ENCODE measurements around the gene RNF223. TPM values are rescaled to one million over a fixed set of nuclear protein-coding genes. Genes with fewer than 3 reads are reported as not detected.

Gene RNF223
- 0.08 TPM for polyA plus RNA-seq (2012; ENCODE audit: low read depth, missing spikeins)

DNA sequence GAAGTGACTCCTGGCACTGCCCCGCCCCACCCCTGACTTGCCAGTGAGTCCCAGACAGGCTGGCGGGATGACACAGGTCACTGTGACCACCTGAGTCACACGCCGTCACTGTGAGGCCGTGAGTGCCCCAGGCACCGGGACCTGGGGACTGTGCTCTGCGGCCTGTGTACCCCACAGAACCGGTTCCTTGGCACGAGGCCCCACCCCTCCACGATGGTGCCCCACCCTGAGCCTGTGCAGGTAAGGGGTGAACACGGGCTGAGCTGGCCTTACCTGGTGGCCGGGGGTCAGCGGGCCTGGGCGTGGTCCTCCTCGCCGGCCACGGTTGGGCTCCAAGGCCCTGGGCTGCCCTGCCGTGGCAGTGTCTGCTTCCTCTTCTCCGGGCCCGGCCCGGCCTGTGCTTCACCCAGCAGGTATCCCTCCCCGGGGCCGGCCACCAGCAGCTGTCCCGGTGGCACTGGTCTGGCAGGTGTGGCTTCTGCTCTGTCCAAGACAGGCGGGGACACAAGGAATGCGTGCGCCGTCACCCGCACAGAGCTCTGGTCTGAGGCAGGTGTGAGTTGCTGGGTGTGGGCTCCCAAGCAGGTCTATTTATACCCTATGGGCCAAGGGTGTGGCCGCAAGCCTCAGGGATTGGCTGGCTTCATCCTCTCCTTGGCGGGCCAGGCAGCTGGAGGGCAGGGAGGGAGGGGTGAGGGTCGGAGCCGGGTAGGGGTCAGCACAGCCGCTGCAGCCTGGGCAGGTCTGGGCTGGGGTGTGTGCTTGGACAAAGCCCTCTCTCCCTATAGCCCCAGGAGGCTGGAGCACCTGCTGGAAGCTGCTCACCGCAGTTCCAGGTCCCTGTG, at the start of gene RNF223:
TSS of gene RNF223 (minus strand) at position 564 of the 845 bp plus-strand sequence. CDS start 1,740 bp downstream, outside the sequence.
- DNase-seq (ENCODE audit: insufficient read length, low spot score): no peak
- no peak for FAIRE-seq

DNA sequence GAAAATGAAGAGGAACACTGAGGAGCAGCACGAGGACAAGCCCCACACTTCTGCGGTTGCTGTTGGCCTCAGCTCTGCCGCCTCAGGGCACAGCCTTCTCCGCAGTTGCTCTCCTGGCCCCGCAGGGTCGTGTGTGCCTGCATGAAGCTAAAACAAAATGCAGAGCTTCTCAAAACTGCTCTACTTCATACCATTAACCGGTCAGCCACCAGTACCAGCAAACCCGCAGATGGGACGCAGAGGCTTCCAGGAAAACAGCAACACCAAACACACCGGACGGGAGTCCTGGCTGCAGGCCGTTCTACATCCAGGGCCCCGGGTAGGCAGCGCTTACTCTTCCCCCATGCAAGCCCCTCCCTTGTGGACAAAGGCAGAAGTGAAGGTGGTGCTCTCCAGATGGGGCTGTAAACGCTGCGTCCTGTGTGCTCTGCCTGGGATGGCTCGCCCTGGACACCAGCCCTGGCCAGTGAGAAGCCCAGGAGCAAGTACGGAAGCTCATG, 48.9 kb upstream of the RNF223 start:
- FAIRE-seq (no peak), DNase-seq (ENCODE audit: insufficient read length, low spot score) (peak; percentile 14)
- TF ChIP-seq PAX5 (IDR thresholded peaks at IDR 0.05; ENCODE audit: insufficient read depth, low read length, severe bottlenecking) (no peak), POU2F2 (IDR thresholded peaks at IDR 0.05; ENCODE audit: low read depth, low read length) (no peak), SPI1 (IDR thresholded peaks at IDR 0.05; ENCODE audit: low read depth, low read length) (no peak), POLR2A (IDR thresholded peaks at IDR 0.05; ENCODE audit: low read depth, low read length) (no peak), POLR2AphosphoS5 (IDR thresholded peaks at IDR 0.05; ENCODE audit: low read depth, low read length) (no peak), TAF1 (IDR thresholded peaks at IDR 0.05; ENCODE audit: low read depth, low read length) (no peak)

More for the DNA sequence above, at the start of gene RNF223:
- TF ChIP-seq POLR2A (IDR thresholded peaks at IDR 0.05; ENCODE audit: low read depth, low read length) (no peak), TAF1 (IDR thresholded peaks at IDR 0.05; ENCODE audit: low read depth, low read length) (no peak), SPI1 (IDR thresholded peaks at IDR 0.05; ENCODE audit: low read depth, low read length) (no peak), PAX5 (IDR thresholded peaks at IDR 0.05; ENCODE audit: insufficient read depth, low read length, severe bottlenecking) (no peak), POLR2AphosphoS5 (IDR thresholded peaks at IDR 0.05; ENCODE audit: low read depth, low read length) (no peak), POU2F2 (IDR thresholded peaks at IDR 0.05; ENCODE audit: low read depth, low read length) (no peak)

DNA sequence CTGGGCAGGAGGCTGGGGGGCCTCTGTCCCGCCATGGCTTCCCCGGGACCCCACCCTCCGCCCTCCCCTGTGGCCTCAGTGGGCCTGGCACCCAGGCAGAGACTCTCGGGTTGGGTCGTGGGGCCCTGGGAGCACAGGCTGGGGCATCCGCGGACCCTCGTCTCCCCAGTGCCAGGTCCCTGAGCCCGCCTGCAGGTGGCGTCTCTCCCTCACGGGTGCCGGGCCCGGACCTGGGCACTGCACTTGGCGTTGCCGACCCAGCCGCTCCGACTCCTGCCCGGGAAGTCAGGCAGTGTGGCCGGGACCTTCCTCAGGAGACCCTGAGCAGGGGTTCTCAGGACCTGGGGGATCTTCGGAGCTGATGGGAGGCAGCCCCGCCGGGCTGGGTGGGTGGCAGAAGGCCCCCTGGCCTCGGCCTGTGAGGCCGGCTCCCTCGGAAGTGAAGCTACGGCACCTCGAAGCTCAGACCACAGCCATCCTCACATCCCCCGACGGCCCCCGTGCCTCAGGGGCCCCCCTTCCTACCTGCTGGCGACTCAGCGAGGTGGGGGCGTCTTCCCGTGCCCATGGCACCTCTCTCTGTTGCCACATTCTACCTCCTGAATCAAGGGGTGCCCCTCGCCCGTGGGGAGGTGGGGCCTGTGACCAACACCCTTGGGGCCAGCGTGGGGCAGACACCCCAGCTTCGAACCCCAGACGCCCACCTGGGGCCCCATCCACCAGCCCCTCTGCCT, 48.1 kb upstream of the RNF223 start:
- DNase-seq (ENCODE audit: insufficient read length, low spot score) (peak; percentile 98), FAIRE-seq (peak; percentile 94)
- TF ChIP-seq POU2F2 (IDR thresholded peaks at IDR 0.05; ENCODE audit: low read depth, low read length) (no peak), POLR2A (IDR thresholded peaks at IDR 0.05; ENCODE audit: low read depth, low read length) (no peak), PAX5 (IDR thresholded peaks at IDR 0.05; ENCODE audit: insufficient read depth, low read length, severe bottlenecking) (no peak), POLR2AphosphoS5 (IDR thresholded peaks at IDR 0.05; ENCODE audit: low read depth, low read length) (no peak), SPI1 (IDR thresholded peaks at IDR 0.05; ENCODE audit: low read depth, low read length) (no peak), TAF1 (IDR thresholded peaks at IDR 0.05; ENCODE audit: low read depth, low read length) (no peak)

DNA sequence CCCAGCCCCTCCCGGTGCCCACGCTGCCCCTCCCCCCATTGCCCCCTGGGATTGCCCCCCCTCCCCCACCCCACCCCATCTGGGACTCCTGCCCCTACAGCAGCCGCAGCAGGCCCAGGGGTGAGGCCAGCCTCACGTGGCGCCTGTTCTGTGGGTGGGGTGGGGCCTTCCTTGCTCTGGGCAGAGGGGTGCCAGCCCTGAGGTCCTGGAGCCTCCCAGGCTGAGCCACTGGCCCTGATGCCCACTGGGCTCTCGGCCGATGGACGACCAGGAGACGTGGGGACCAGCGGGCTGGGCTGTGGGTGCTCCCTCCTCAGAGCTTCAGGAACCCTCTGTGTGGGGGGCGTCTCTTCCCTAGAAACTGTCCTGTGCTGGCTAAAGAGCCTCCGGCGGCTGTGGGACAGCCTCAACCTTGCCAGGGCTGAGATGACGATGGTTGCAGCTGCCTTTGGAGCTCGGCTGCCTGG, 47.5 kb upstream of the RNF223 start:
- DNase-seq (ENCODE audit: insufficient read length, low spot score) (no peak), FAIRE-seq (no peak)
- TF ChIP-seq POLR2A (IDR thresholded peaks at IDR 0.05; ENCODE audit: low read depth, low read length) (no peak), PAX5 (IDR thresholded peaks at IDR 0.05; ENCODE audit: insufficient read depth, low read length, severe bottlenecking) (no peak), SPI1 (IDR thresholded peaks at IDR 0.05; ENCODE audit: low read depth, low read length) (no peak), POLR2AphosphoS5 (IDR thresholded peaks at IDR 0.05; ENCODE audit: low read depth, low read length) (no peak)

DNA sequence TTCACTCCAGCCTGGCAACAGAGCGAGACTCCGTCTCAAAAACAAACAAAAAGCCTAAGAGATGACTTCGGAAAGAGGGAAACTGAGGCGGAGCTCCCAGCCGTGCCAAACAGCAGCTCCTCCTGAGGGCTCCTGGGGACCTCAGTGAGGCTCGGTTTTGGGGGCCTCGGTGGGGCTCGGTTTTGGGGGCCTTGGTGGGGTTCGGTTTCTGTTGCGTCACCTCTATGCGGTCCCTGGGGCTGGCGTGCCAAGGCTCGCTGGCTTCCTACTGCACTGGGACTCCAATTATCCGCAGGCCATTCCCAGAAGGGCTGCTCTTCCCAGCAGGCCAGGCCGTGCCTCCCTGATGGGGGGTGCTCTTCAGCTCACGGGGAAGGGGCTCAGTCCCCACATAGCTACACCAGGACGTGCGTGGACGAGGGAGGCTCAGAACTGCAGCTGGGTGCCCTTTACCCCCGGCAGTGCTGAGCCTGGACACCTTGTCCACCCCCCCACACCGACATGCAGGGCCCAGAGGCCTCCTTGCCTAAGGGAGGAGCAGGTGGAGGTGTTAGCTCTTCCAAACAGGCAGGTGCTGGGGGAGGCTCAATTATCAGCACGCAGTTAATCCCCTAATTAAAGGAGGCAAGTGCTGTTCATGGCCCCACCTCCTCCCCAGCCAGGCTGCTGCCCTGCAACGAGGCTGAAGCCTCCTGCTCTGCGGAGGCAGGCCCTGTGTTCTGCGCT, 46.9 kb upstream of the RNF223 start:
- DNase-seq (ENCODE audit: insufficient read length, low spot score) (no peak), FAIRE-seq (no peak)
- TF ChIP-seq POU2F2 (IDR thresholded peaks at IDR 0.05; ENCODE audit: low read depth, low read length) (no peak), POLR2AphosphoS5 (IDR thresholded peaks at IDR 0.05; ENCODE audit: low read depth, low read length) (no peak), POLR2A (IDR thresholded peaks at IDR 0.05; ENCODE audit: low read depth, low read length) (no peak), TAF1 (IDR thresholded peaks at IDR 0.05; ENCODE audit: low read depth, low read length) (no peak), PAX5 (IDR thresholded peaks at IDR 0.05; ENCODE audit: insufficient read depth, low read length, severe bottlenecking) (no peak), SPI1 (IDR thresholded peaks at IDR 0.05; ENCODE audit: low read depth, low read length) (no peak)

DNA sequence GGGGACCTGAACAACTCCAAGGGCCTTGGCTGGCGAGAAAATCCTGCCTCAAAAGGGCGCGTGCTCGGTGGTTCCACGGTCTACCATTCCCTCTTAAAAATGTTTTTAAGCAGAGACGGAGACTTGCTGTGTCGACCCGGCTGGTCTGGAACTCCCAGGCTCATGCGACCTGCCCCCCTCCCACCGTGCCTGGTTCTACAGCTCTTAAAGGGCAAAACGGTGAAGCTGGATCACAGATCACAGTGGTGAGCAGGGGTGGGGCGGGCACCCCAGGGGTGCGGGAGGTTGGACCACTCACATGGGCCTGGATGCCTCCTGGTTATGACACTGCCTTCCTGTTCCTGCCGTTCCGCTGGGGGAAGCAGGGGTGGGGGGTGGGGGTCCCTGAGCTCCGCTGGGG, 46.0 kb upstream of the RNF223 start:
- TF ChIP-seq PAX5 (IDR thresholded peaks at IDR 0.05; ENCODE audit: insufficient read depth, low read length, severe bottlenecking) (no peak), TAF1 (IDR thresholded peaks at IDR 0.05; ENCODE audit: low read depth, low read length) (no peak), SPI1 (IDR thresholded peaks at IDR 0.05; ENCODE audit: low read depth, low read length) (no peak), POLR2AphosphoS5 (IDR thresholded peaks at IDR 0.05; ENCODE audit: low read depth, low read length) (no peak), POLR2A (IDR thresholded peaks at IDR 0.05; ENCODE audit: low read depth, low read length) (no peak), POU2F2 (IDR thresholded peaks at IDR 0.05; ENCODE audit: low read depth, low read length) (no peak)
- FAIRE-seq: no peak
- DNase-seq (ENCODE audit: insufficient read length, low spot score): no peak

DNA sequence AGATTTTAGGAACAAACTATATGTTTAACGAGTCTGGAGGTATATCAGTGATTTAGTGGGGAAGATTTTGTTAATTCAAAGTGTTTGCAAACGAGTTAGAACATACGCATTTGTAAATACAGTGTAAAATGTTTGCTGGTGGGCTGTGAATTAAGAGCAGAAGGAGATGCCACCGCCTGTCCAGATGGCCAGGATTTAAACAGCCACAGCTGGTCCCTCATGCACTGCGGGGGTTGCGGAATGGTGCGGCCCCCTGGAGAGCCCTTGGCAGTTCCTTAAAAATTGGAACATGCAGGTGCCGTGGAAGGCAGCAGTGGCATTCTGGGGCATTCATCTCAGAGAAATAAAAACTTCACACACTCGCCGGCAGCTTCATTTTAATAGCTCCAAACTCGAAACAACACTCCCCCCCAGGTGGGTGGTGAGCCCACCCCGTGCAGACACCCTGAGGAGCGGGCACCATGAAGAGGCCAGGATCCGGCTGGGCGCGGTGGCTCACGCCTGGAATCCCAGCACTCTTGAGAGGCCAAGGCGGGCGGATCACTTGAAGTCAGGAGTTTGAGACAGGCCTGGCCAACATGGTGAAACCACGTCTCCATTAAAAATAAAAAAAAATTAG, 45.3 kb upstream of the RNF223 start:
- FAIRE-seq (no peak), DNase-seq (ENCODE audit: insufficient read length, low spot score) (no peak)
- no peak for TF ChIP-seq PAX5 (IDR thresholded peaks at IDR 0.05; ENCODE audit: insufficient read depth, low read length, severe bottlenecking)
- no peak for TF ChIP-seq POLR2A (IDR thresholded peaks at IDR 0.05; ENCODE audit: low read depth, low read length)
- no peak for TF ChIP-seq SPI1 (IDR thresholded peaks at IDR 0.05; ENCODE audit: low read depth, low read length)
- no peak for TF ChIP-seq POLR2AphosphoS5 (IDR thresholded peaks at IDR 0.05; ENCODE audit: low read depth, low read length)
- TF ChIP-seq TAF1 (IDR thresholded peaks at IDR 0.05; ENCODE audit: low read depth, low read length): no peak
- TF ChIP-seq POU2F2 (IDR thresholded peaks at IDR 0.05; ENCODE audit: low read depth, low read length): no peak

DNA sequence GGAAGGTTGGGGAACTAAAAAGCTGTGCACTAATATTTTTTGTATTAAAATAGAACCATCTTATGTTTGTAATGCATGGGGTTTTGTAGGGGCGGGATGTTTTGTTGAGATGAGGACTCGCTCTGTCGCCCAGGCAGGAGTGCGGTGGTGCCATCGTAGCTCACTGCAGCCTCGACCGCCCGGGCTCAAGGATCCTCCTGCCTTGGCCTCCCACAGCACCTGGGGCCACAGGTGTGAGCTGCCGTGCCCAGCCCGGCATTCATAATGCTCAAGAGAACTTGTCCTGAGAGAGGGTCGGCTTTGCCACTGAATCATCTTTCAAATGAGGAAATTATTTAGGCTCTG, 44.7 kb upstream of the RNF223 start:
- TF ChIP-seq PAX5 (IDR thresholded peaks at IDR 0.05; ENCODE audit: insufficient read depth, low read length, severe bottlenecking) (no peak), POU2F2 (IDR thresholded peaks at IDR 0.05; ENCODE audit: low read depth, low read length) (no peak), POLR2AphosphoS5 (IDR thresholded peaks at IDR 0.05; ENCODE audit: low read depth, low read length) (no peak), SPI1 (IDR thresholded peaks at IDR 0.05; ENCODE audit: low read depth, low read length) (no peak), TAF1 (IDR thresholded peaks at IDR 0.05; ENCODE audit: low read depth, low read length) (no peak), POLR2A (IDR thresholded peaks at IDR 0.05; ENCODE audit: low read depth, low read length) (no peak)
- DNase-seq (ENCODE audit: insufficient read length, low spot score) (no peak), FAIRE-seq (no peak)

Measured in GM12891 (cell line).